Breast epithelium (tissue), 4 donors: ENCODE measurements around the gene PTPRU. TPM values are rescaled to one million over a fixed set of nuclear protein-coding genes. Genes with fewer than 3 reads are reported as not detected.

ENCODE experiments used
- DNase-seq, 2 donors: peaks; one replicate each; pipeline ENCODE4 v3.0.0-alpha.2; 2019; ENCODE audit warnings: low spot score in 2 of 2
- H3K27ac ChIP-seq, 2 donors: fragments of 200-600 bp; sonication (generic) in 1 of 2; one replicate each; pipeline ENCODE4 v1.5.1; 2016 to 2019; ENCODE audit warnings: mild to moderate bottlenecking in 1 of 2
- H3K27me3 ChIP-seq, 2 donors: fragments of 200-600 bp; sonication (generic) in 1 of 2; one replicate each; pipeline versions ENCODE4 v1.5.1 to v1.6.0; 2017 to 2019; ENCODE audit warnings: control low read depth in 1 of 2, mild to moderate bottlenecking in 1 of 2
- H3K36me3 ChIP-seq: fragments of 200-600 bp; one replicate; pipeline ENCODE4 v1.5.1; 2019
- H3K4me1 ChIP-seq, 2 donors: fragments of 200-600 bp; sonication (generic); one replicate each; pipeline ENCODE4 v1.5.1; 2016 to 2019; ENCODE audit warnings: control low read depth in 1 of 2
- H3K4me3 ChIP-seq, 3 donors: fragments of 200-600 bp; sonication (generic); 1 replicate in 2 of 3; 2 replicates in 1 of 3; pipeline ENCODE4 v1.5.1; 2016 to 2019; ENCODE audit warnings: mild to moderate bottlenecking in 3 of 3, moderate library complexity in 2 of 3
- H3K9me3 ChIP-seq, 2 donors: fragments of 200-600 bp; sonication (generic) in 1 of 2; one replicate each; pipeline ENCODE4 v1.5.1; 2016 to 2019; ENCODE audit warnings: control low read depth in 1 of 2
- POLR2A ChIP-seq: fragments of 450-650 bp; IDR thresholded peaks from one replicate; pipeline ENCODE4 v1.6.1; 2016; ENCODE audit warnings: antibody characterized with exemption, mild to moderate bottlenecking, moderate library complexity
- POLR2AphosphoS5 ChIP-seq, 3 donors: sonication (generic); formaldehyde crosslinking; IDR thresholded peaks; one replicate each; pipeline ENCODE4 v1.6.1; 2017; ENCODE audit warnings: antibody characterized with exemption in 3 of 3
- intact Hi-C: fragments of 100-400 bp; cut with DNase I; formaldehyde crosslinking; loops from one replicate; pipeline ENCODE4 v1.15.1; 2023; ENCODE audit warnings: low total_unique reads
- total RNA-seq, 3 donors: library from RNA; depleted of rRNA; stranded (reverse); fragments of >200 nt; gene quantifications; one replicate each; pipeline ENCODE4 v1.1.0, GENCODE V29; 2016
- TF ChIP-seq, protein P1 (sequence below), 3 donors: fragments of 450-650 bp; IDR thresholded peaks; one replicate each; pipeline ENCODE4 v1.5.1; 2016 to 2017; ENCODE audit warnings: antibody characterized with exemption in 3 of 3, mild to moderate bottlenecking in 3 of 3, moderate library complexity in 3 of 3

The PTPRU gene
- total RNA-seq, 3 donors from 2014 or later = 16.0 to 33.1 (median 32.5) TPM

DNA sequence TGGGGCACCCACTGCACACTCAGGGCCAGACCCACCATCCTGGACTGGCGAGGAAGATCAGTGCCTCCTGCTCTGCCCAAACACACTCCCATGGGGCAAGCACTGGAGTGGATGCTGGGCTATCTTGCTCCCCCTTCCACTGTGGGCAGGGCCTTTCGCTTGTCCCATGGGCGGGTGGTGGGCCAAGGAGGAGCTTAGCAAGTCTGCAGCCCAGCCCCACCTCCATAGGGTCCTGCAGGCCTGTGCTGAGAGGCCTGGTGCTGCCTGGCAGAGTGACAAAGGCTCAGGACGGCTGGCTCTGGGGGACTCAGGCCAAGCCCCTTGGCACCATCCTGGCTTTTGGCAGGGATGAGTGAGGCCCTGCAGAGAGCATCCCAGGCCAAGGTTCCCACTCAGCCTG lies 89.4 kb downstream of the PTPRU start:
- H3K27me3 ChIP-seq = no peaks in the 10 kb centered on the region
- no peaks in the 10 kb centered on the region for H3K4me1 ChIP-seq
- no peaks in the 10 kb centered on the region for H3K36me3 ChIP-seq
- TF ChIP-seq POLR2A (no peak), POLR2AphosphoS5 (IDR thresholded peaks at IDR 0.05) (no peak)
- TF ChIP-seq, protein P1, sequence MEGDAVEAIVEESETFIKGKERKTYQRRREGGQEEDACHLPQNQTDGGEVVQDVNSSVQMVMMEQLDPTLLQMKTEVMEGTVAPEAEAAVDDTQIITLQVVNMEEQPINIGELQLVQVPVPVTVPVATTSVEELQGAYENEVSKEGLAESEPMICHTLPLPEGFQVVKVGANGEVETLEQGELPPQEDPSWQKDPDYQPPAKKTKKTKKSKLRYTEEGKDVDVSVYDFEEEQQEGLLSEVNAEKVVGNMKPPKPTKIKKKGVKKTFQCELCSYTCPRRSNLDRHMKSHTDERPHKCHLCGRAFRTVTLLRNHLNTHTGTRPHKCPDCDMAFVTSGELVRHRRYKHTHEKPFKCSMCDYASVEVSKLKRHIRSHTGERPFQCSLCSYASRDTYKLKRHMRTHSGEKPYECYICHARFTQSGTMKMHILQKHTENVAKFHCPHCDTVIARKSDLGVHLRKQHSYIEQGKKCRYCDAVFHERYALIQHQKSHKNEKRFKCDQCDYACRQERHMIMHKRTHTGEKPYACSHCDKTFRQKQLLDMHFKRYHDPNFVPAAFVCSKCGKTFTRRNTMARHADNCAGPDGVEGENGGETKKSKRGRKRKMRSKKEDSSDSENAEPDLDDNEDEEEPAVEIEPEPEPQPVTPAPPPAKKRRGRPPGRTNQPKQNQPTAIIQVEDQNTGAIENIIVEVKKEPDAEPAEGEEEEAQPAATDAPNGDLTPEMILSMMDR (IDR thresholded peaks at IDR 0.05) = no peak
- no peak overlapping the region for H3K27ac ChIP-seq
- no peak overlapping the region for H3K4me3 ChIP-seq
- DNase-seq = no peak
- intact Hi-C loops = no loop called here
- H3K9me3 ChIP-seq = no peaks in the 10 kb centered on the region

DNA sequence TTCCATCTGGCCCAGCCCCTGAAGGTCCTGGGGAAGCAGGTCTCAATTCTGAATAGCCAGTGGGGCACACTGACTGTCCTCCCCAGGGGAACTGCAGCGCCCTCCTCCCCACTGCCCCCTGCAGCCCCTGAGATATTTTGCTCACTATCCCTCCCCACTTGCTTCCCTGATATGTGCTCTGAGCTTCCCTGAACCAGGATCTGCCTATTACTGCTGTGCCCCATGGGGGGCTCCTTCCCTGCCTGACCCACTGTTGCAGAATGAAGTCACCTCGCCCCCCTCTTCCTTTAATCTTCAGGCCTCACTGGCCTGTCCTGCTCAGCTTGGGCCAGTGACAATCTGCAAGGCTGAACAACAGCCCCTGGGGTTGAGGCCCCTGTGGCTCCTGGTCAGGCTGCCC lies 89.8 kb downstream of the PTPRU start:
- H3K27me3 ChIP-seq = no peaks in the 10 kb centered on the region
- no peaks in the 10 kb centered on the region for H3K9me3 ChIP-seq
- DNase-seq = no peak
- H3K4me3 ChIP-seq = no peak overlapping the region
- no peaks in the 10 kb centered on the region for H3K4me1 ChIP-seq
- H3K27ac ChIP-seq = no peak overlapping the region
- TF ChIP-seq POLR2A (no peak), POLR2AphosphoS5 (IDR thresholded peaks at IDR 0.05) (no peak)
- TF ChIP-seq, protein P1 (IDR thresholded peaks at IDR 0.05) = no peak
- H3K36me3 ChIP-seq = no peaks in the 10 kb centered on the region
- intact Hi-C loops = no loop called here

DNA sequence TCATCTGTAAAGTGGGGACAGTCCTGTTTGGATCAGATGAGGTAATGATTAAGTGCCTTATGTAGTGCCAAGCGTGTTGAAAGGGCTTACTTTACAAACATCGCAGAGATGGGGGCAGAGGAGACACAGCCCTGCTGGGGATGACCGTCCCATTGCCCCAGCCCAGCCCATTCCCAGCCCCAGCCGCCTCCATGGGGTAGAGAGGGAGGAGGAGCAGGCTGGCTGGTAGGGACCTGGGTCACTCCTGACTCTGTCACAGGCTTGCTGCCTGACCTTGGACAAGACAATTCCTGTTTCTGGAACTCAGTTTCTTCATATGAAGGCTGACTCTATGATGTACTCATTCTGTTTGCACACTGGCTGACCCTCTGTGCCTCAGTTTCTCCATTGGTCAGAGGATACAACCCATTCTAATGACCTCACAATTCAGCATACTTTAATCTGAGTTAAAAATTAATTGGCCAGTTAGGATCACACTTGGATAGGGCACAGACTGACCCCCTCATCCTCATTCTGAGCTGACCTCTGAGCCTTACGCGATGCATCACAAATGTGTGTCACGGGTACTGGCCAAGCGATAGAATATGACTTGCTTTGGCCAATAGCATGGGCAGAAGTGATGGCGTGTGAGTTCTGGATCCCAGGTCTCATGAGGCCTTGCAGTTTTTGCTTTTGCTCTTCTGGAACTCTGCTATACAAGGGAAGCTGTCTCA lies 91.1 kb downstream of the PTPRU start:
- intact Hi-C loops = no loop called here
- H3K9me3 ChIP-seq = no peaks in the 10 kb centered on the region
- H3K36me3 ChIP-seq = no peaks in the 10 kb centered on the region

DNA sequence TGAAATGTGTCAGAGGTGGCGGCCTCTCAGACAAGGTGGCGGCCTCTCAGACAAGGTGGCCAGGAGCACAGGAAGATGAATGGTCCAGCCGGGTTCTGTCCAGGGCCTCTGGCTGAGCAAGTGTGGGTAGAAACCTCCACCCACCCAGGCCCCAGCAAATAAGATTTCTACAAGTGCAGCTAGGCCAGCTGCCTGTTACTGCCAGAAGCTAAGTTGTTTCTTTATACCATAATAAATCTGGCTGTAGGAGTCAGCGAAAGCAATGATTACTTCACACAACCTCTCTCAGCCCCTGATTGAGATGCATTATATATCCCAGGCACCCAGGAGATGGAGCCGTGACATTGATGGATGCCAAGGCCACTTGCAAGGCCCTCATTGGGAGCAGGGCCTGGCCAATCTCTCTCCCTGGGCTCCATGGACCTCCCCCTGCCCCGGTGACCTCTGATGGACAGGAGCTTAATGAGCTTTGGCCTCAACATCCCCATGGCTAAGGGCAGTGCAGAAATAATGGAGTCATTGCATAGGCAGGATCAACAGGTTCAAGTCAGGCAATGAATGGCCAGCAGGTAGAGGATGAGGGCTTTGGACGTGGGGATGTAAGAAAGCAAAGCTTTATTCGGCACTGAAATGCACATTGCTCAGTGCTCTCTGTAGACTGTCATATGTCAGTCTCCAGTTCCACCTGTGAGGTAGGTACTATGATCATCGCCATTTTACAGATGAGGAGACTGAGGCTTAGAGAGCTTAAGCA lies 92.9 kb downstream of the PTPRU start:
- no peaks in the 10 kb centered on the region for H3K9me3 ChIP-seq
- no peaks in the 10 kb centered on the region for H3K36me3 ChIP-seq
- no peak for DNase-seq
- H3K27me3 ChIP-seq = no peaks in the 10 kb centered on the region
- TF ChIP-seq, protein P1 (IDR thresholded peaks at IDR 0.05) = no peak
- TF ChIP-seq POLR2AphosphoS5 (IDR thresholded peaks at IDR 0.05) = no peak
- H3K4me3 ChIP-seq = no peak overlapping the region
- H3K27ac ChIP-seq = no peak overlapping the region
- intact Hi-C loops = no loop called here
- H3K4me1 ChIP-seq = no peaks in the 10 kb centered on the region

More for the DNA sequence above, 91.1 kb downstream of the PTPRU start:
- no peak for DNase-seq
- no peaks in the 10 kb centered on the region for H3K27me3 ChIP-seq
- TF ChIP-seq POLR2AphosphoS5 (IDR thresholded peaks at IDR 0.05) = no peak
- no peak for TF ChIP-seq POLR2A
- TF ChIP-seq, protein P1 (IDR thresholded peaks at IDR 0.05) = no peak
- no peak overlapping the region for H3K27ac ChIP-seq
- no peak overlapping the region for H3K4me3 ChIP-seq
- H3K4me1 ChIP-seq = no peaks in the 10 kb centered on the region

DNA sequence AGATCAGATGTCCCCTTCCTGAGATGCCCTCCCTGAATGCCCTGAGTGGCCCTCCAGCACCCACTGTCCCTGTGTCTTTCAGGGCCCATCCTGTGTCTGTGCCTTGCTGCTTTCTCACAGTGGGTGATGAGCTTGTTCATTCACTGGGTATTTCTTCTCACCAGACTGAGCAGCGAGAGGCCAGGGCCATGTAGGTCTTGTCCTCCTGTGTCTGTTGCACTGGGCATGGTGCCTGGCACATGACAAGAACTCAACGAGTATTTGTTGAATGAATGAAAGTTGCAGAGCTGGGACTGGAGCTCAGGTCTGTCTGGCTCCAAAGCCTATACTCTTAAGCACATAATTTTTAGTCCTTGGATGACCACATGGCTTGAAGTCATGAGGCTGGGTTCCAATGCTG lies 93.8 kb downstream of the PTPRU start:
- intact Hi-C loops = no loop called here

More for the DNA sequence above, 93.8 kb downstream of the PTPRU start:
- Histone ChIP-seq H3K4me1 (no peaks in the 10 kb centered on the region), H3K36me3 (no peaks in the 10 kb centered on the region), H3K27me3 (no peaks in the 10 kb centered on the region), H3K9me3 (no peaks in the 10 kb centered on the region), H3K27ac (no peak overlapping the region), H3K4me3 (no peak overlapping the region)
- TF ChIP-seq, protein P1 (IDR thresholded peaks at IDR 0.05) = no peak
- TF ChIP-seq POLR2A (no peak), POLR2AphosphoS5 (IDR thresholded peaks at IDR 0.05) (no peak)
- no peak for DNase-seq
